CD8-positive, alpha-beta memory T cell (primary cell): ENCODE data around the gene PRR36. TPM values are rescaled to one million over a fixed set of nuclear protein-coding genes. Genes with fewer than 3 reads are reported as not detected.

Source experiments
- CTCF ChIA-PET: fragments of 350-600 bp; sonication (Branson Sonifier 250); formaldehyde crosslinking; loops from one replicate; lab custom pipeline; 2021; ENCODE audit warnings: antibody characterized with exemption; lab: Charles Lee
- POLR2A ChIA-PET: fragments of 350-600 bp; sonication (Branson Sonifier 250); formaldehyde crosslinking; loops from one replicate; lab custom pipeline; 2021; ENCODE audit warnings: antibody characterized with exemption; lab: Charles Lee
- DNase-seq, 5 donors: peaks; one replicate each; pipeline versions ENCODE4 v3.0.0 to v3.0.0-alpha.2; 2020 to 2022; ENCODE audit warnings: mixed read lengths in 1 of 5
- H3K27ac ChIP-seq: one replicate; pipeline ENCODE4 v1.7.0; 2013; ENCODE audit warnings: low read depth, mild to moderate bottlenecking, low read length, moderate library complexity
- H3K27me3 ChIP-seq: 2 replicates; pipeline ENCODE4 v1.7.0; 2013; ENCODE audit warnings: low read length, mild to moderate bottlenecking; ENCODE audit not compliant: insufficient read depth, poor library complexity, severe bottlenecking
- H3K36me3 ChIP-seq: 2 replicates; pipeline ENCODE4 v1.7.0; 2013; ENCODE audit warnings: mild to moderate bottlenecking, low read length, moderate library complexity; ENCODE audit not compliant: insufficient read depth
- H3K4me1 ChIP-seq: 2 replicates; pipeline ENCODE4 v1.7.0; 2013; ENCODE audit warnings: mild to moderate bottlenecking, low read length, moderate library complexity; ENCODE audit not compliant: insufficient read depth
- H3K4me3 ChIP-seq: 2 replicates; pipeline ENCODE4 v1.7.0; 2013; ENCODE audit warnings: mild to moderate bottlenecking, low read length
- H3K9me3 ChIP-seq: 2 replicates; pipeline ENCODE4 v1.7.0; 2013; ENCODE audit warnings: mild to moderate bottlenecking, low read length
- H3K27ac Mint-ChIP-seq, 8 donors: one replicate each; pipeline ENCODE4 v1.8.0; 2020 to 2021; ENCODE audit warnings: mixed read lengths in 8 of 8, mild to moderate bottlenecking in 6 of 8, inconsistent platforms in 3 of 8, moderate library complexity in 3 of 8
- H3K27me3 Mint-ChIP-seq, 2 donors: one replicate each; pipeline ENCODE4 v1.8.0; 2020 to 2021; ENCODE audit warnings: mixed read lengths in 2 of 2, mild to moderate bottlenecking in 1 of 2, moderate library complexity in 1 of 2
- H3K36me3 Mint-ChIP-seq, 3 donors: one replicate each; pipeline ENCODE4 v1.8.0; 2020 to 2021; ENCODE audit warnings: mixed read lengths in 3 of 3, inconsistent platforms in 1 of 3, mild to moderate bottlenecking in 1 of 3
- H3K4me1 Mint-ChIP-seq, 3 donors: one replicate each; pipeline ENCODE4 v1.8.0; 2020 to 2021; ENCODE audit warnings: mixed read lengths in 3 of 3, inconsistent platforms in 1 of 3, mild to moderate bottlenecking in 1 of 3
- H3K4me3 Mint-ChIP-seq, 7 donors: one replicate each; pipeline ENCODE4 v1.8.0; 2020 to 2021; ENCODE audit warnings: mixed read lengths in 7 of 7, mild to moderate bottlenecking in 6 of 7, moderate library complexity in 4 of 7, inconsistent platforms in 2 of 7
- H3K9me3 Mint-ChIP-seq, 5 donors: one replicate each; pipeline ENCODE4 v1.8.0; 2020 to 2022; ENCODE audit warnings: mixed read lengths in 5 of 5, mild to moderate bottlenecking in 3 of 5, moderate library complexity in 2 of 5, inconsistent platforms in 1 of 5
- polyA plus RNA-seq: library from polyadenylated mRNA; unstranded; fragments of 300-500 nt; fragmentation: Illumina TruSeq; gene quantifications from one replicate; pipeline ENCODE4 v1.2.3, GENCODE V29; 2021
- total RNA-seq, 2 experiments: library from RNA; stranded (reverse); gene quantifications; one replicate each; pipeline ENCODE4 v1.2.3, GENCODE V29; 2021

Gene PRR36
- total and polyA plus RNA-seq, 3 experiments from 2014 or later = not detected

DNA sequence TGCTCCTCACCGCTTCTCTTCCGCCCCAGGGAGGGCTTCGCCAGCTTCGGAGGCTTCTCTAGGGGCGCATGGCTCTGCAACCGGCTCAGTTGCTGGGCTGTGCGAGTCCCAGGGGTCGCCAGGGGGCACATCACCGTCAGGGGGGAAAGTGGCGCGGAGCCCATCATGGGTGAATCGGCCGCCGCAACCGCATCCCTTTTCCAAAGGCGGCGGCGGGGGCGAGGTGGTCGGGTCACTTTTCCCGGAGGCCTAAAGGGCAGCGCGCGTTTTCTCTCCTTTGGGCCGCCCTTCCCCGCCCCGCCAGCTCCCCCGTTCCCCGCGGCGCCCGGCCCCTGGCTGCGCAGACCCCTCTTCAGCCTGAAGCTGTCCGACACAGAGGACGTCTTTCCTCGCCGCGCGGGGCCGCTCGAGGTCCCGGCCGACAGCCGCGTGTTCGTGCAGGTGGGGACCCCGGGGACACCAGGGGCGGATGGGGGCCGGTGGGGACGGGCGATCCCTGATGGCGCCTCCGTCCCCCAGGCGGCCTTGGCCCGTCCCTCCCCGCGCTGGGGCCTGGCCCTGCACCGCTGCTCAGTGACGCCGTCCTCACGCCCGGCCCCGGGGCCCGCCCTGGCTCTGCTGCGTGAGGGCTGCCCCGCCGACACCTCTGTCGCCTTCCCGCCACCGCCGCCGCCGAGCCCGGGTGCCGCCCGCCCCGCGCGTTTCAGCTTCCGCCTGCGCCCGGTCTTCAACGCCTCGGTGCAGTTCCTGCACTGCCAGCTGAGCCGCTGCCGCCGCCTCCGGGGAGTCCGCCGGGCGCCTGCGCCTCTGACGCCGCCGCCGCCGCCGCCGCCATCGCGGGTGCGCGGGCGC is 42.1 kb upstream of the PRR36 start:
- no peak overlapping the region for H3K27ac ChIP-seq
- no peaks in the 10 kb centered on the region for H3K9me3 ChIP-seq
- H3K4me1 ChIP-seq = peaks cover 29% of the 10 kb centered on the region
- Mint-ChIP-seq H3K27me3 (peaks cover 29% of the 10 kb centered on the region in 2 donors), H3K27ac (peak overlapping the region in 3 of 8 donors; percentile 27 to 71 (median 47)), H3K36me3 (peaks cover 3 to 17% (median 8%) of the 10 kb centered on the region in 3 donors), H3K4me3 (peak overlapping the region; percentile 37 to 91 (median 81)), H3K4me1 (peaks cover 24 to 44% (median 26%) of the 10 kb centered on the region in 3 donors), H3K9me3 (no peaks in the 10 kb centered on the region)
- ChIA-PET CTCF (interaction anchor here (1.2 to 8.3 kb wide), 4 partner anchors 12 to 236 kb away, joined by 3 to 41 read pairs (median 20); partner anchors contain the start of genes MAP2K7, TIMM44 and TRAPPC5), POLR2A (interaction anchor here (0.9 to 3.0 kb wide), 2 partner anchors 13 to 53 kb away, joined by 3 to 11 read pairs; partner anchors contain the start of gene MAP2K7)
- H3K27me3 ChIP-seq = peaks cover 18% of the 10 kb centered on the region
- DNase-seq = peak; percentile 46 to 73 (median 58)
- no peaks in the 10 kb centered on the region for H3K36me3 ChIP-seq
- no peak overlapping the region for H3K4me3 ChIP-seq

DNA sequence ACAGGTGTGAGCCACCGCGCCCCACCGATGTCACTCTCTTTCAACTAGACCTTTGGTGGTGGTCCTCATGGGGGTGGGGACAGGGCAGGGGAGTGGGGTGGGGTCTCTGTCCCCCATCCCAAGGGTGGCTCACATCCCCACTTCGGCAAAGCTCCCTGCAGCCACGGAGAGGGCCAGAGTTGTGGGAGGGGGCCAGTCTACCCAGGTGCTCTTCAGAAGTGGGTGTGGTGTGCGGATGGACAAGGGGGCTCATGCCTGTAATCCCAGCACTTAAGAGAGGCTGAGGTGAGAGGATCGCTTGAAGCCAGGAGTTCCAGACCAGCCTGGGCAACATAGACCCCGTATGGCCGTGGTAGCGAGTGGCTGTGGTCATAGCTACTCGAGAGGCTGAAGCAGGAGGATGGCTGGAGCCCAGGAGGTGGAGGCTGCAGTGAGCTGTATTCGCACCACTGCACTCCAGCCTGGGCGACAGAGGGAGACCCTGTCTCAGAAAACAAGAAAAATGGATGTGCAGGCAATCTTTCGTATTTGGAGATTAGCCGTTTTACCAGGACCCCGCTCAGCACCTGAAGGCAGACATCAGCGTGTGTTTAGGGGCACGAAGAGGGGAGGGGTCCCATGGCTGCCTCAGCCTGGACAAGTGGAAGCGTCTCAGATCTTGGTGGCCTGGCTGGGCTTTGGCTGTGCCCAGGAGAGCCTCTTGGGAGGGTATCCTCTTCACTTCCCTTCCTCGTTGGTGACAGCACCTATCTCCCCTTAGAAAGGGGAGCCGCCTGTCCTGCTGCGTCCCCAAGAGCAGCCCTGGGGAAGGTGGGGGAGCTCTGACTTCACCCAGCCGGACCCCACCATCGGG is 41.3 kb upstream of the PRR36 start:
- H3K27me3 ChIP-seq = peaks cover 18% of the 10 kb centered on the region
- H3K4me1 Mint-ChIP-seq = peaks cover 17 to 37% (median 21%) of the 10 kb centered on the region in 3 donors
- CTCF ChIA-PET = interaction anchor here (1.2 to 8.3 kb wide), 2 partner anchors 11 to 46 kb away, joined by 3 to 37 read pairs; partner anchors contain the start of gene MAP2K7

GRCh38 chr19:7914598-7915045 is 40.4 kb upstream of the PRR36 start, which contains the start of gene TGFBR3L:
TGFBR3L (plus strand) TSS chr19:7914830.
- DNase-seq = no peak
- Mint-ChIP-seq H3K27me3 (peaks cover 22 to 26% of the 10 kb centered on the region in 2 donors), H3K4me1 (peaks cover 12 to 31% (median 16%) of the 10 kb centered on the region in 3 donors), H3K4me3 (peak within 1 kb of the TSS; percentile 59 to 78 (median 66)), H3K9me3 (no peaks in the 10 kb centered on the region), H3K36me3 (peaks cover 3 to 31% (median 10%) of the 10 kb centered on the region in 3 donors), H3K27ac (peak within 1 kb of the TSS in 6 of 8 donors; percentile 36 to 77 (median 63))
- POLR2A ChIA-PET = no interaction called here
- Histone ChIP-seq H3K4me3 (no peak within 1 kb of the TSS), H3K36me3 (peaks cover 8% of the 10 kb centered on the region), H3K9me3 (no peaks in the 10 kb centered on the region), H3K27me3 (peaks cover 18% of the 10 kb centered on the region), H3K4me1 (peaks cover 21% of the 10 kb centered on the region), H3K27ac (no peak within 1 kb of the TSS)
- CTCF ChIA-PET = interaction anchor here (1.2 kb wide), 1 partner anchor 11 kb away, joined by 3 read pairs; the partner anchor contains the start of gene MAP2K7

More for the DNA sequence above, 41.3 kb upstream of the PRR36 start:
- no peak overlapping the region for H3K4me3 ChIP-seq
- Mint-ChIP-seq H3K27me3 (peaks cover 28 to 29% of the 10 kb centered on the region in 2 donors), H3K9me3 (no peaks in the 10 kb centered on the region), H3K36me3 (peaks cover 3 to 23% (median 10%) of the 10 kb centered on the region in 3 donors), H3K27ac (peak overlapping the region in 6 of 8 donors; percentile 36 to 77 (median 63)), H3K4me3 (peak overlapping the region; percentile 59 to 73 (median 66))
- H3K36me3 ChIP-seq = peaks cover 4% of the 10 kb centered on the region
- no peak overlapping the region for H3K27ac ChIP-seq
- POLR2A ChIA-PET = interaction anchor here (0.9 to 3.0 kb wide), 2 partner anchors 12 to 53 kb away, joined by 3 to 11 read pairs; partner anchors contain the start of gene MAP2K7
- H3K9me3 ChIP-seq = no peaks in the 10 kb centered on the region
- H3K4me1 ChIP-seq = peaks cover 25% of the 10 kb centered on the region
- no peak for DNase-seq

DNA sequence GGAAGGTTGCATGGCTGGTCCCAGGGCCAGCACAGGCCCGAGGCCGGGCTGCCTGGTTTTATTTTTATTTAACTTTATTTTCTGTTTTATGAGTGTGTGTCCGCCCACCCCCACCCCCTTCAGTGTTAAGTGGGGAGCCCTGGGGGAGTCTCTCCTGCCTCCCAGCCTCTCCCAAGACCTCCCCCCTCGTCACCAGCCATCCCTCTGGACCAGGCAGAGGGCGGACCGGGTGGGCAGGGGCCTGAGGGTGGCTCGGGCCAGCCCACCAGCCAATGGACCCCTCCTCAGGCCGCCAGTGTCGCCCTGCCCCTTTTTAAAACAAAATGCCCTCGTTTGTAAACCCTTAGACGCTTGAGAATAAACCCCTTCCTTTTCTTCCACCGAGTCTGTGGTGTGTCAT is 39.9 kb upstream of the PRR36 start:
- peaks cover 3 to 31% (median 10%) of the 10 kb centered on the region in 3 donors for H3K36me3 Mint-ChIP-seq
- Histone ChIP-seq H3K4me3 (no peak overlapping the region), H3K9me3 (no peaks in the 10 kb centered on the region), H3K27ac (no peak overlapping the region), H3K27me3 (peaks cover 18% of the 10 kb centered on the region), H3K4me1 (peaks cover 17% of the 10 kb centered on the region), H3K36me3 (peaks cover 8% of the 10 kb centered on the region)
- H3K4me3 Mint-ChIP-seq = no peak overlapping the region
- peaks cover 21 to 24% of the 10 kb centered on the region in 2 donors for H3K27me3 Mint-ChIP-seq
- no peaks in the 10 kb centered on the region for H3K9me3 Mint-ChIP-seq
- H3K27ac Mint-ChIP-seq = no peak overlapping the region
- no peak for DNase-seq
- ChIA-PET CTCF (no interaction called here), POLR2A (no interaction called here)
- H3K4me1 Mint-ChIP-seq = peaks cover 10 to 27% (median 13%) of the 10 kb centered on the region in 3 donors

DNA sequence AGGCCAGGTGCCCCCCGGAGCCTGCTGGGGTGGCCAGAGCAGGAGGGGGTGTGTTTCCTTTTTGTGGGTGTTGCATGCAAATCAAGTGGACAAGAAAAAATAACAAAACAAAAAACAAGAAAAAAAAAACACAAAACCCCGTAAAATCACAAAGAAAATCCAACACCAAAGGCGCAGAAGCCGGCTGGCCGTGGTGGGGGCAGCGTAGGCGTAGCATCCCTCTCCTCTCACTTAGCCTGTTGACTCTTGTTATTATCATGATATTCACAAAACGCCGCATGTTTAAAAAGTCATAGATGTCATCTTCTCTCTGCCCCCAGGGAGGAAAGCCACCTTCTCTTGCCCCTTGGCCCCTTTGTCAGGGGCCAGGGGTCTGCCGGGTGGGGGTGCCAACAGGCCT is 39.5 kb upstream of the PRR36 start:
- ChIA-PET CTCF (no interaction called here), POLR2A (no interaction called here)
- Histone ChIP-seq H3K4me3 (no peak overlapping the region), H3K27me3 (peaks cover 15% of the 10 kb centered on the region), H3K27ac (no peak overlapping the region), H3K36me3 (peaks cover 8% of the 10 kb centered on the region), H3K9me3 (no peaks in the 10 kb centered on the region), H3K4me1 (peaks cover 17% of the 10 kb centered on the region)
- Mint-ChIP-seq H3K9me3 (no peaks in the 10 kb centered on the region), H3K4me3 (peak overlapping the region in 1 of 7 donors; percentile 78), H3K4me1 (peaks cover 10 to 27% (median 13%) of the 10 kb centered on the region in 3 donors), H3K27me3 (peaks cover 21 to 24% of the 10 kb centered on the region in 2 donors), H3K27ac (no peak overlapping the region), H3K36me3 (peaks cover 3 to 31% (median 10%) of the 10 kb centered on the region in 3 donors)
- DNase-seq = no peak

GRCh38 chr19:7912697-7913564 is 38.7 kb upstream of the PRR36 start:
- Mint-ChIP-seq H3K4me3 (no peak overlapping the region), H3K27ac (no peak overlapping the region), H3K4me1 (peaks cover 10 to 22% (median 12%) of the 10 kb centered on the region in 3 donors), H3K9me3 (no peaks in the 10 kb centered on the region), H3K27me3 (peaks cover 14 to 17% of the 10 kb centered on the region in 2 donors), H3K36me3 (peaks cover 3 to 33% (median 10%) of the 10 kb centered on the region in 3 donors)
- no peaks in the 10 kb centered on the region for H3K9me3 ChIP-seq
- peaks cover 13% of the 10 kb centered on the region for H3K4me1 ChIP-seq
- ChIA-PET POLR2A (no interaction called here), CTCF (no interaction called here)
- DNase-seq = no peak
- no peak overlapping the region for H3K4me3 ChIP-seq
- peaks cover 13% of the 10 kb centered on the region for H3K27me3 ChIP-seq
- no peak overlapping the region for H3K27ac ChIP-seq
- H3K36me3 ChIP-seq = peaks cover 8% of the 10 kb centered on the region
